Measurements from ENCODE around the gene FPR3. TPM values are rescaled to one million over a fixed set of nuclear protein-coding genes. Genes with fewer than 3 reads are reported as not detected.

FPR3 gene
- total and polyA plus RNA-seq, 2 experiments from 2014 or later, result not detected

DNA sequence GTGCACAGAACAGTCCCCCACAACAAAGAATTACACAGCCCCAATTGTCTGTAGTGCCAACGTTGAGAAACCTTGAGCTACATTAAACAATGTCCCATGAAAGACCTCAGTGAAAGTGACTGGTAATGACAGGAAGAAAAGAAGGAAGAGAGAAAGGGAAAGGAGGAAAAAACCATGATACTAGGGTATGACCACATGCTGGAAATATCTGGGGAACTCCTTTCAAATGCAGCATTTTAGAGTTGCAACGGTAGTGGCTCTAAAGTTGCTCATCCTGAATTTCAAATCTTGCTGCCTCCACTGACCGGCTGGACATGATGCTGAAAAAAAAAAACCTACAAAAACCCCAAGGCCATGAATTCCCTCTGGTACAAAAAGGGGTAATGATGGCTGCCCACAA, 26.5 kb downstream of the FPR3 start:
- H2AFZ ChIP-seq, result peak overlapping the region; percentile 56; the same call in 1 of the 2 replicates
- no peaks in the 10 kb centered on the region for H4K20me1 ChIP-seq (replicated peaks; ENCODE audit: insufficient read depth)
- Mint-ChIP-seq H3K4me1 (no peaks in the 10 kb centered on the region), H3K27ac (no peak overlapping the region), H3K36me3 (ENCODE audit: low read depth) (peaks cover 30% of the 10 kb centered on the region; the same call in 2 of the 3 replicates), H3K4me3 (no peak overlapping the region), H3K27me3 (ENCODE audit: insufficient read depth, low read depth, poor library complexity) (peaks cover 3% of the 10 kb centered on the region), H3K9me3 (peaks cover 80% of the 10 kb centered on the region)
- H3K27ac ChIP-seq (ENCODE audit: low read depth), result no peak overlapping the region
- H3K36me3 ChIP-seq (ENCODE audit: insufficient read depth), result no peaks in the 10 kb centered on the region
- H3K79me2 ChIP-seq (replicated peaks; ENCODE audit: insufficient read depth), result no peaks in the 10 kb centered on the region
- TF ChIP-seq CREB1 (CRISPR knock-in tag; IDR thresholded peaks at IDR 0.05; ENCODE audit: low read depth) (no peak), STAT1 (IDR thresholded peaks at IDR 0.05; ENCODE audit: unreplicated experiment) (no peak), EZH2phosphoT487 (IDR thresholded peaks at IDR 0.05; ENCODE audit: unreplicated experiment) (no peak), ZNF114 (CRISPR knock-in tag; IDR thresholded peaks at IDR 0.05) (no peak), ZNF331 (CRISPR knock-in tag; IDR thresholded peaks at IDR 0.05; ENCODE audit: low read depth) (no peak), JUNB (IDR thresholded peaks at IDR 0.05; ENCODE audit: unreplicated experiment) (no peak), NANOG (IDR thresholded peaks at IDR 0.05; ENCODE audit: borderline replicate concordance) (no peak), EZH2 (IDR thresholded peaks at IDR 0.05; ENCODE audit: low read depth, unreplicated experiment) (no peak), POLR2AphosphoS5 (IDR thresholded peaks at IDR 0.05; ENCODE audit: low read depth) (no peak)
- TF ChIP-seq, protein P1, sequence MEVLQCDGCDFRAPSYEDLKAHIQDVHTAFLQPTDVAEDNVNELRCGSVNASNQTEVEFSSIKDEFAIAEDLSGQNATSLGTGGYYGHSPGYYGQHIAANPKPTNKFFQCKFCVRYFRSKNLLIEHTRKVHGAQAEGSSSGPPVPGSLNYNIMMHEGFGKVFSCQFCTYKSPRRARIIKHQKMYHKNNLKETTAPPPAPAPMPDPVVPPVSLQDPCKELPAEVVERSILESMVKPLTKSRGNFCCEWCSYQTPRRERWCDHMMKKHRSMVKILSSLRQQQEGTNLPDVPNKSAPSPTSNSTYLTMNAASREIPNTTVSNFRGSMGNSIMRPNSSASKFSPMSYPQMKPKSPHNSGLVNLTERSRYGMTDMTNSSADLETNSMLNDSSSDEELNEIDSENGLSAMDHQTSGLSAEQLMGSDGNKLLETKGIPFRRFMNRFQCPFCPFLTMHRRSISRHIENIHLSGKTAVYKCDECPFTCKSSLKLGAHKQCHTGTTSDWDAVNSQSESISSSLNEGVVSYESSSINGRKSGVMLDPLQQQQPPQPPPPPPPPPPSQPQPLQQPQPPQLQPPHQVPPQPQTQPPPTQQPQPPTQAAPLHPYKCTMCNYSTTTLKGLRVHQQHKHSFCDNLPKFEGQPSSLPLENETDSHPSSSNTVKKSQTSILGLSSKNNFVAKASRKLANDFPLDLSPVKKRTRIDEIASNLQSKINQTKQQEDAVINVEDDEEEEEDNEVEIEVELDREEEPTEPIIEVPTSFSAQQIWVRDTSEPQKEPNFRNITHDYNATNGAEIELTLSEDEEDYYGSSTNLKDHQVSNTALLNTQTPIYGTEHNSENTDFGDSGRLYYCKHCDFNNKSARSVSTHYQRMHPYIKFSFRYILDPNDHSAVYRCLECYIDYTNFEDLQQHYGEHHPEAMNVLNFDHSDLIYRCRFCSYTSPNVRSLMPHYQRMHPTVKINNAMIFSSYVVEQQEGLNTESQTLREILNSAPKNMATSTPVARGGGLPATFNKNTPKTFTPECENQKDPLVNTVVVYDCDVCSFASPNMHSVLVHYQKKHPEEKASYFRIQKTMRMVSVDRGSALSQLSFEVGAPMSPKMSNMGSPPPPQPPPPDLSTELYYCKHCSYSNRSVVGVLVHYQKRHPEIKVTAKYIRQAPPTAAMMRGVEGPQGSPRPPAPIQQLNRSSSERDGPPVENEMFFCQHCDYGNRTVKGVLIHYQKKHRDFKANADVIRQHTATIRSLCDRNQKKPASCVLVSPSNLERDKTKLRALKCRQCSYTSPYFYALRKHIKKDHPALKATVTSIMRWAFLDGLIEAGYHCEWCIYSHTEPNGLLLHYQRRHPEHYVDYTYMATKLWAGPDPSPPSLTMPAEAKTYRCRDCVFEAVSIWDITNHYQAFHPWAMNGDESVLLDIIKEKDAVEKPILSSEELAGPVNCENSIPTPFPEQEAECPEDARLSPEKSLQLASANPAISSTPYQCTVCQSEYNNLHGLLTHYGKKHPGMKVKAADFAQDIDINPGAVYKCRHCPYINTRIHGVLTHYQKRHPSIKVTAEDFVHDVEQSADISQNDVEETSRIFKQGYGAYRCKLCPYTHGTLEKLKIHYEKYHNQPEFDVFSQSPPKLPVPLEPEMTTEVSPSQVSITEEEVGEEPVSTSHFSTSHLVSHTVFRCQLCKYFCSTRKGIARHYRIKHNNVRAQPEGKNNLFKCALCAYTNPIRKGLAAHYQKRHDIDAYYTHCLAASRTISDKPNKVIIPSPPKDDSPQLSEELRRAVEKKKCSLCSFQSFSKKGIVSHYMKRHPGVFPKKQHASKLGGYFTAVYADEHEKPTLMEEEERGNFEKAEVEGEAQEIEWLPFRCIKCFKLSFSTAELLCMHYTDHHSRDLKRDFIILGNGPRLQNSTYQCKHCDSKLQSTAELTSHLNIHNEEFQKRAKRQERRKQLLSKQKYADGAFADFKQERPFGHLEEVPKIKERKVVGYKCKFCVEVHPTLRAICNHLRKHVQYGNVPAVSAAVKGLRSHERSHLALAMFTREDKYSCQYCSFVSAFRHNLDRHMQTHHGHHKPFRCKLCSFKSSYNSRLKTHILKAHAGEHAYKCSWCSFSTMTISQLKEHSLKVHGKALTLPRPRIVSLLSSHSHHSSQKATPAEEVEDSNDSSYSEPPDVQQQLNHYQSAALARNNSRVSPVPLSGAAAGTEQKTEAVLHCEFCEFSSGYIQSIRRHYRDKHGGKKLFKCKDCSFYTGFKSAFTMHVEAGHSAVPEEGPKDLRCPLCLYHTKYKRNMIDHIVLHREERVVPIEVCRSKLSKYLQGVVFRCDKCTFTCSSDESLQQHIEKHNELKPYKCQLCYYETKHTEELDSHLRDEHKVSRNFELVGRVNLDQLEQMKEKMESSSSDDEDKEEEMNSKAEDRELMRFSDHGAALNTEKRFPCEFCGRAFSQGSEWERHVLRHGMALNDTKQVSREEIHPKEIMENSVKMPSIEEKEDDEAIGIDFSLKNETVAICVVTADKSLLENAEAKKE (CRISPR knock-in tag; IDR thresholded peaks at IDR 0.05), result no peak
- TF ChIP-seq, protein P2, sequence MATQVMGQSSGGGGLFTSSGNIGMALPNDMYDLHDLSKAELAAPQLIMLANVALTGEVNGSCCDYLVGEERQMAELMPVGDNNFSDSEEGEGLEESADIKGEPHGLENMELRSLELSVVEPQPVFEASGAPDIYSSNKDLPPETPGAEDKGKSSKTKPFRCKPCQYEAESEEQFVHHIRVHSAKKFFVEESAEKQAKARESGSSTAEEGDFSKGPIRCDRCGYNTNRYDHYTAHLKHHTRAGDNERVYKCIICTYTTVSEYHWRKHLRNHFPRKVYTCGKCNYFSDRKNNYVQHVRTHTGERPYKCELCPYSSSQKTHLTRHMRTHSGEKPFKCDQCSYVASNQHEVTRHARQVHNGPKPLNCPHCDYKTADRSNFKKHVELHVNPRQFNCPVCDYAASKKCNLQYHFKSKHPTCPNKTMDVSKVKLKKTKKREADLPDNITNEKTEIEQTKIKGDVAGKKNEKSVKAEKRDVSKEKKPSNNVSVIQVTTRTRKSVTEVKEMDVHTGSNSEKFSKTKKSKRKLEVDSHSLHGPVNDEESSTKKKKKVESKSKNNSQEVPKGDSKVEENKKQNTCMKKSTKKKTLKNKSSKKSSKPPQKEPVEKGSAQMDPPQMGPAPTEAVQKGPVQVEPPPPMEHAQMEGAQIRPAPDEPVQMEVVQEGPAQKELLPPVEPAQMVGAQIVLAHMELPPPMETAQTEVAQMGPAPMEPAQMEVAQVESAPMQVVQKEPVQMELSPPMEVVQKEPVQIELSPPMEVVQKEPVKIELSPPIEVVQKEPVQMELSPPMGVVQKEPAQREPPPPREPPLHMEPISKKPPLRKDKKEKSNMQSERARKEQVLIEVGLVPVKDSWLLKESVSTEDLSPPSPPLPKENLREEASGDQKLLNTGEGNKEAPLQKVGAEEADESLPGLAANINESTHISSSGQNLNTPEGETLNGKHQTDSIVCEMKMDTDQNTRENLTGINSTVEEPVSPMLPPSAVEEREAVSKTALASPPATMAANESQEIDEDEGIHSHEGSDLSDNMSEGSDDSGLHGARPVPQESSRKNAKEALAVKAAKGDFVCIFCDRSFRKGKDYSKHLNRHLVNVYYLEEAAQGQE (IDR thresholded peaks at IDR 0.05; ENCODE audit: unreplicated experiment), result no peak
- TF ChIP-seq, protein P3, sequence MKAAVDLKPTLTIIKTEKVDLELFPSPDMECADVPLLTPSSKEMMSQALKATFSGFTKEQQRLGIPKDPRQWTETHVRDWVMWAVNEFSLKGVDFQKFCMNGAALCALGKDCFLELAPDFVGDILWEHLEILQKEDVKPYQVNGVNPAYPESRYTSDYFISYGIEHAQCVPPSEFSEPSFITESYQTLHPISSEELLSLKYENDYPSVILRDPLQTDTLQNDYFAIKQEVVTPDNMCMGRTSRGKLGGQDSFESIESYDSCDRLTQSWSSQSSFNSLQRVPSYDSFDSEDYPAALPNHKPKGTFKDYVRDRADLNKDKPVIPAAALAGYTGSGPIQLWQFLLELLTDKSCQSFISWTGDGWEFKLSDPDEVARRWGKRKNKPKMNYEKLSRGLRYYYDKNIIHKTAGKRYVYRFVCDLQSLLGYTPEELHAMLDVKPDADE (IDR thresholded peaks at IDR 0.05), result no peak
- TF ChIP-seq, protein P4, sequence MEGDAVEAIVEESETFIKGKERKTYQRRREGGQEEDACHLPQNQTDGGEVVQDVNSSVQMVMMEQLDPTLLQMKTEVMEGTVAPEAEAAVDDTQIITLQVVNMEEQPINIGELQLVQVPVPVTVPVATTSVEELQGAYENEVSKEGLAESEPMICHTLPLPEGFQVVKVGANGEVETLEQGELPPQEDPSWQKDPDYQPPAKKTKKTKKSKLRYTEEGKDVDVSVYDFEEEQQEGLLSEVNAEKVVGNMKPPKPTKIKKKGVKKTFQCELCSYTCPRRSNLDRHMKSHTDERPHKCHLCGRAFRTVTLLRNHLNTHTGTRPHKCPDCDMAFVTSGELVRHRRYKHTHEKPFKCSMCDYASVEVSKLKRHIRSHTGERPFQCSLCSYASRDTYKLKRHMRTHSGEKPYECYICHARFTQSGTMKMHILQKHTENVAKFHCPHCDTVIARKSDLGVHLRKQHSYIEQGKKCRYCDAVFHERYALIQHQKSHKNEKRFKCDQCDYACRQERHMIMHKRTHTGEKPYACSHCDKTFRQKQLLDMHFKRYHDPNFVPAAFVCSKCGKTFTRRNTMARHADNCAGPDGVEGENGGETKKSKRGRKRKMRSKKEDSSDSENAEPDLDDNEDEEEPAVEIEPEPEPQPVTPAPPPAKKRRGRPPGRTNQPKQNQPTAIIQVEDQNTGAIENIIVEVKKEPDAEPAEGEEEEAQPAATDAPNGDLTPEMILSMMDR (conservative IDR thresholded peaks at IDR 0.05; ENCODE audit: low read depth in 2 of 2), result no peak
- ATAC-seq (no peak), DNase-seq (ENCODE audit: low spot score) (no peak)
- no peak overlapping the region for H3K4me3 ChIP-seq
- H3F3A ChIP-seq (replicated peaks; ENCODE audit: low read depth), result no peaks in the 10 kb centered on the region
- peaks cover 30% of the 10 kb centered on the region for H3K9me2 ChIP-seq (ENCODE audit: insufficient read depth)
- no peaks in the 10 kb centered on the region for H3K27me3 ChIP-seq (ENCODE audit: insufficient read depth)
- H3K4me1 ChIP-seq (ENCODE audit: insufficient read depth), result peaks cover 9% of the 10 kb centered on the region; the same call in 1 of the 2 replicates
- H3K4me2 ChIP-seq, result peak overlapping the region; percentile 58; the same call in 1 of the 2 replicates

Data from GM23338 (cell line).